OCI-LY1 (cell line): ENCODE data around the gene CDH22.

Experiments used
- CTCF ChIP-seq: fragments of 200-600 bp; sonication (generic), shearing (Covaris generic); IDR thresholded peaks from 2 replicates; pipeline ENCODE4 v1.5.1; 2017; ENCODE audit warnings: mild to moderate bottlenecking, antibody characterized with exemption, low read length, moderate library complexity, mixed read lengths
- EZH2 ChIP-seq: fragments of 200-600 bp; sonication (generic), shearing (Covaris generic); IDR thresholded peaks from 2 replicates; pipeline ENCODE4 v1.8.0; 2017; ENCODE audit warnings: borderline replicate concordance, mixed run types, mild to moderate bottlenecking, antibody characterized with exemption, low read length, moderate library complexity, mixed read lengths

GRCh38 chr20:46305331-46305972, 2.8 kb downstream of the CDH22 start:
- no peak for TF ChIP-seq CTCF
- no peak for TF ChIP-seq EZH2
